Measurements from ENCODE around the gene TST. TPM values are rescaled to one million over a fixed set of nuclear protein-coding genes. Genes with fewer than 3 reads are reported as not detected.

TST gene
- total and polyA plus RNA-seq, 10 donors = 10.3 to 27.1 (median 12.8) TPM

- intact Hi-C loops (cut with DNase I; ENCODE audit: low total_unique reads) = no loop called here
- H3K27me3 ChIP-seq (replicated peaks in 1 of 7) = no peaks in the 10 kb centered on the region
- H3K27ac ChIP-seq = no peak overlapping the region
- H3K36me3 ChIP-seq = peaks cover 0 to 94% (median 33%) of the 10 kb centered on the region in 6 donors
- DNase-seq = no peak
- WGBS, 5 donors = 90 to 98% (median 91%) methylated on average over 7 to 12 of the region's 12 CpGs
- no peaks in the 10 kb centered on the region for H3K9me3 ChIP-seq
- no peak overlapping the region for H3K4me3 ChIP-seq
- peaks cover 0 to 10% (median 4%) of the 10 kb centered on the region in 6 donors for H3K4me1 ChIP-seq
- no peak for TF ChIP-seq CTCF (IDR thresholded peaks at IDR 0.05 in 8 of 11, conservative IDR thresholded peaks at IDR 0.05 in 3 of 11)
- TF ChIP-seq POLR2A (IDR thresholded peaks at IDR 0.05) = no peak
- no peak for TF ChIP-seq POLR2AphosphoS5 (IDR thresholded peaks at IDR 0.05)
These were observed 38.7 kb upstream of the TST start for GRCh38 chr22:37057796-37058510.

GRCh38 chr22:37057226-37057625 is 38.0 kb upstream of the TST start:
- WGBS, 5 donors = 74 to 99% (median 85%) methylated on average over 7 to 9 of the region's 9 CpGs
- TF ChIP-seq CTCF (IDR thresholded peaks at IDR 0.05 in 8 of 11, conservative IDR thresholded peaks at IDR 0.05 in 3 of 11) = no peak
- TF ChIP-seq POLR2A (IDR thresholded peaks at IDR 0.05) = no peak
- no peak for TF ChIP-seq POLR2AphosphoS5 (IDR thresholded peaks at IDR 0.05)
- H3K9me3 ChIP-seq = no peaks in the 10 kb centered on the region
- peaks cover 0 to 4% (median 0%) of the 10 kb centered on the region in 7 donors for H3K27me3 ChIP-seq (replicated peaks in 1 of 7)
- intact Hi-C loops (cut with DNase I; ENCODE audit: low total_unique reads) = no loop called here
- H3K4me1 ChIP-seq = peaks cover under 1 to 17% (median 11%) of the 10 kb centered on the region in 6 donors
- H3K4me3 ChIP-seq = no peak overlapping the region
- DNase-seq = no peak
- H3K36me3 ChIP-seq = peaks cover 0 to 89% (median 33%) of the 10 kb centered on the region in 6 donors
- H3K27ac ChIP-seq = no peak overlapping the region

- WGBS, 5 donors = 95 to 98% (median 97%) methylated on average over 13 of the region's 13 CpGs
These were observed 37.0 kb upstream of the TST start for GRCh38 chr22:37056246-37056645.

More at GRCh38 chr22:37056246-37056645, 37.0 kb upstream of the TST start:
- H3K4me1 ChIP-seq = peaks cover 4 to 27% (median 19%) of the 10 kb centered on the region in 6 donors
- H3K4me3 ChIP-seq = no peak overlapping the region
- peaks cover 0 to 80% (median 33%) of the 10 kb centered on the region in 6 donors for H3K36me3 ChIP-seq
- TF ChIP-seq POLR2A (IDR thresholded peaks at IDR 0.05) = no peak
- TF ChIP-seq CTCF (IDR thresholded peaks at IDR 0.05 in 8 of 11, conservative IDR thresholded peaks at IDR 0.05 in 3 of 11) = no peak
- no peak for TF ChIP-seq POLR2AphosphoS5 (IDR thresholded peaks at IDR 0.05)
- H3K9me3 ChIP-seq = no peaks in the 10 kb centered on the region
- no peak overlapping the region for H3K27ac ChIP-seq
- no peak for DNase-seq
- intact Hi-C loops (cut with DNase I; ENCODE audit: low total_unique reads) = no loop called here
- H3K27me3 ChIP-seq (replicated peaks in 1 of 7) = peaks cover 0 to 14% (median 0%) of the 10 kb centered on the region in 7 donors
